Coronary artery (tissue), 2 donors: ENCODE data around the gene TMEM150A.
"Not testable (repeated sequence)": the region's sequence is repeated elsewhere in the genome, so short reads cannot be mapped to it uniquely, and the experiment has no call there.

Source experiments
- DNase-seq: peaks from one replicate; pipeline ENCODE4 v3.0.0-alpha.2; 2017; ENCODE audit warnings: low spot score
- H3K27ac ChIP-seq, 2 donors: fragments of 200-600 bp; sonication (generic); one replicate each; pipeline ENCODE4 v1.5.1; 2016 to 2019
- H3K4me3 ChIP-seq: fragments of 200-600 bp; sonication (generic); 2 replicates; pipeline ENCODE4 v1.5.1; 2016; ENCODE audit warnings: mild to moderate bottlenecking, moderate library complexity
- TF ChIP-seq, protein P1 (sequence below): fragments of 200-600 bp; sonication (generic); IDR thresholded peaks from one replicate; pipeline ENCODE4 v1.5.1; 2019; ENCODE audit warnings: antibody characterized with exemption

TMEM150A gene

DNA sequence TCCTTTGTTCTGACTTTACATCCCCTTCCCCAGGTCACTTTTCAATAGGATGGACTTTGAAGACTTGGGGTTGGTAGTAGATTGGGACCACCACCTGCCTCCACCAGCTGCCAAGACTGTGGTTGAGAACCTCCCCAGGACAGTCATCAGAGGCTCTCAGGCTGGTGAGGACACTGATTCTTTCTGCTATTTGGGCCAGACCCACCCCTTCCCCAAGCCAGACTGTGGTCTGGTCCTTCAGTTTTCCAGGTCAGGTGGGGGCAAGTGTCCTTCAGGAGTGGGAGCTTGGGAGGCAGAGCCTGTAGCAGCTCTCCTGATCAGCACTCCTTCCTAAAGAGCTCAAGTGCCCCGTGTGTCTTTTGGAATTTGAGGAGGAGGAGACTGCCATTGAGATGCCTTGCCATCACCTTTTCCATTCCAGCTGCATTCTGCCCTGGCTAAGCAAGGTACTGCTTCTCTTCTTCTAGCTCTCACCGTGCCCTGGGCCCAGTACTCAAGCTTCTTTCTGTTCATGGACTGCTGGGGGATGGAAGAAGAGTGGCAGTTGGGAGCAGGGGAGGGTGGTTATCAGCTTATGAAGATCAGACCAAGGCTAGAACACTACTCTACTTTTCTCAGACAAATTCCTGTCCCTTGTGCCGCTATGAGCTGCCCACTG lies 5.9 kb downstream of the TMEM150A start:
- TF ChIP-seq, protein P1, sequence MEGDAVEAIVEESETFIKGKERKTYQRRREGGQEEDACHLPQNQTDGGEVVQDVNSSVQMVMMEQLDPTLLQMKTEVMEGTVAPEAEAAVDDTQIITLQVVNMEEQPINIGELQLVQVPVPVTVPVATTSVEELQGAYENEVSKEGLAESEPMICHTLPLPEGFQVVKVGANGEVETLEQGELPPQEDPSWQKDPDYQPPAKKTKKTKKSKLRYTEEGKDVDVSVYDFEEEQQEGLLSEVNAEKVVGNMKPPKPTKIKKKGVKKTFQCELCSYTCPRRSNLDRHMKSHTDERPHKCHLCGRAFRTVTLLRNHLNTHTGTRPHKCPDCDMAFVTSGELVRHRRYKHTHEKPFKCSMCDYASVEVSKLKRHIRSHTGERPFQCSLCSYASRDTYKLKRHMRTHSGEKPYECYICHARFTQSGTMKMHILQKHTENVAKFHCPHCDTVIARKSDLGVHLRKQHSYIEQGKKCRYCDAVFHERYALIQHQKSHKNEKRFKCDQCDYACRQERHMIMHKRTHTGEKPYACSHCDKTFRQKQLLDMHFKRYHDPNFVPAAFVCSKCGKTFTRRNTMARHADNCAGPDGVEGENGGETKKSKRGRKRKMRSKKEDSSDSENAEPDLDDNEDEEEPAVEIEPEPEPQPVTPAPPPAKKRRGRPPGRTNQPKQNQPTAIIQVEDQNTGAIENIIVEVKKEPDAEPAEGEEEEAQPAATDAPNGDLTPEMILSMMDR: no peak
- DNase-seq: no peak
- H3K27ac ChIP-seq: peak overlapping the region; percentile 71 to 96
- peak overlapping the region; percentile 92 for H3K4me3 ChIP-seq

DNA sequence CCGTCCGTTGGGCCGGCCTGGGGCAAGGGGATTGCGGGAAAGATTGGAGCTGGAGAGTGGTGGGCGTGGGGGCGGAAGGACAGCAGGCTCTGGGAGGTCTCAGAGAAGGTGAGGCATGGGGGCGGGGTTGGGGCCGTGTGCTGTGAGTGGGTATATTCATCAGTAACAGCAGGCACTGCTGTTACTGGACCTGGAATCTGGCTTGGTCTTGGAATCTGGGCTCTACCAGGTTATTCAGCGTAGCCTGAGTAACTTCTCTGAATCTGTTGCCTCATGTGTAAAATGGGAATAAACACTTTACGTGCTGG lies 6.5 kb downstream of the TMEM150A start:
- TF ChIP-seq, protein P1: no peak
- H3K27ac ChIP-seq: peak overlapping the region; percentile 71 to 96
- DNase-seq: no peak
- peak overlapping the region; percentile 92 for H3K4me3 ChIP-seq

DNA sequence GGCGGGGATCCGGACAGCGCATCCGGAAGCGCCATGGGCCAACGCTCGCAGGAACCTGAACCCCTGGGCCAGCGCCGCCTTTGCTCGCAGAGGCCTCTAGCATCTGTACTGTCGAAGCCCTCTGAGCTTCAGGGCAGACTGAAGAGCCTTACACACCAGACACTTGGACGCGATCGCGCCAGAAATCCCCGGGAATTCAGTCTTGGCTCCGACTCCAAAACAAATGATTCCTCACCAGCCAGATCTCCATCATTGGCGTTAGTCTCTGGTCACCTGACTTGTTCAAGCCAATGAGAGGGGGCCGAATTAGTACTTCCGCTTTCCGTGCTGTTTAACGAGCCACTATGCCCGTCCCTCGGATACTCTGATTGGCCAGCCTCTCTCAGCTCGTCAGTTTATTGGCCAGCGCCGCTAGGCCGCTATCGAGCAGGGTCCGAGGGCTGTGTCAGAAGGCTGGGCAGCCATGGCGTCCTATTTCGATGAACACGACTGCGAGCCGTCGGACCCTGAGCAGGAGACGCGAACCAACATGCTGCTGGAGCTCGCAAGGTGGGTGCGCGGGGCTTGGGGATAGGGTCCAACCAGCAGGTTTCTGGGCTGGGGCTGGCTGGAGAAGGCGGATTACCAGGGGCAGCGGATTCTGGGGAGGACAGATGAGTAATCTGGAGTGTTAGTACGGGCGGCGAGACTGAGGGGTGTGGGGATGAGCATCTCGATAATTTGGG lies 7.0 kb downstream of the TMEM150A start, which contains the start of gene RNF181:
Gene RNF181 (plus strand): TSS at position 445 of the 725 bp plus-strand sequence. CDS start 19 bp downstream, at position 464.
- peak; percentile 98 for DNase-seq
- H3K27ac ChIP-seq: peak within 1 kb of the TSS; percentile 71 to 96
- peak within 1 kb of the TSS; percentile 92 for H3K4me3 ChIP-seq
- TF ChIP-seq, protein P1: no peak

DNA sequence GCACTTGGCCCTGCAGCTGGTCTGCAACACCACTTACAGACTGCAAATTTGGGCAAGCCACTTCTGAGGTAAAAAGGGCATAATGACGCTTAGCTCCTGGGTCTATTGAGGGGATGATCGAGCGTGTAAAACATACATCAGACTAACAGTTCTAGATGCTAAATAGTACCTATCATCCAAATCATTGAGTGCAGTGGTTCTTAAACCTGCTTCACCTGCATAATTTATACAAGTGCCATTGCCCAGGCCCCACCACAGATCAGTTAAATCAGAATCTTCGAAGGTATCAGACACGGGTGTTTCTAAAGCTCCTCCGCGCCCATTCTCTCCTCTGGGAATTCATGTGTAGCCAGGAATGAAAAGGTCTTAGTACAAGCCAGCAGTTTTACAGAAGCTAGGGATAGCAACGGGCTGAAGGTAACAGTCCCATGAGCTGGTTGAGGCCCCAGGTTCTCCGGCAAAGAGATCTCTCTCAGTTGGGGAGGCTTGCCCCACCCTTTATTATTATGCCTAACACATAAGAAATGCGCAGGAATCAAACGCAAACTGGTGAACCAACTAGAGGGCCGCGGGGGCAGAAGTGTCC lies 7.7 kb downstream of the TMEM150A start:
- TF ChIP-seq, protein P1: no peak

DNA sequence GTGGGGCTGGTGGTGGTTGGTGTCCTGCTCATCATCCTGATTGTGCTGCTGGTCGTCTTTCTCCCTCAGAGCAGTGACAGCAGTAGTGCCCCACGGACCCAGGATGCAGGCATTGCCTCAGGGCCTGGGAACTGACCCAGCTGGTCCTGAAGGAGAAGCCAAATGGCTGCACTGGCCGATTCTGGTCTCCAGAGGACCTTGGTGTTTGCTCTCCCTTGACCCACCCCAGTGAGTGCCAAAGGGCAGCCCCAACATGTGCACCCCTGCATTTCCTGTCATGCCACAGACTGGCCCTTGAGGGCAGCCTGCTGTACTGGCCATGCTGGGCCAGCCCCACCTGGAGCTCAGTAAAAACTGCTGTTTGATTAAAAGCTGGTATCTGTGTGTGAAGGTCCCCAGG lies 9.5 kb downstream of the TMEM150A start:
- Histone ChIP-seq H3K27ac (peak overlapping the region in 1 of 2 donors; percentile 26), H3K4me3 (no peak overlapping the region)
- TF ChIP-seq, protein P1: no peak
- DNase-seq: no peak

More for the DNA sequence above, 7.7 kb downstream of the TMEM150A start:
- no peak for DNase-seq
- H3K27ac ChIP-seq: peak overlapping the region; percentile 71 to 96
- peak overlapping the region; percentile 92 for H3K4me3 ChIP-seq

DNA sequence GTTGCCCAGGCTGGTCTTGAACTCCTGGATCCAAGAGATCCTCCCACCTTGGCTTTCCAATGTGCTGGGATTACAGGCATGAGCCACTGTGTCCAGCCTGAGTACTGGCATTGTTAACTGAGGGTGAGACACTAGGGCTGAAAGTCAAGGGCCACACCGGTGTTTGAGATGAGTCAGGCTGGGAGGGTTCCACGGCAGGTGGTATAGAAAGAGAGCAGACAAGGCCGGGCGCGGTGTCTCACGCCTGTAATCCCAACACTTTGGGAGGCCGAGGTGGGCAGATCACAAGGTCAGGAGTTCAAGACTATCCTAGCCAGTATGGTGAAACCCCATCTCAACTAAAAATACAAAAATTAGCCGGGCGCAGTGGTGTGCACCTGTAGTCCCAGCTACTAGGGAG lies 10.2 kb downstream of the TMEM150A start:
- not testable (repeated sequence) for H3K4me3 ChIP-seq, DNase-seq
- H3K27ac ChIP-seq: peak overlapping the region in 1 of 2 donors; percentile 53

DNA sequence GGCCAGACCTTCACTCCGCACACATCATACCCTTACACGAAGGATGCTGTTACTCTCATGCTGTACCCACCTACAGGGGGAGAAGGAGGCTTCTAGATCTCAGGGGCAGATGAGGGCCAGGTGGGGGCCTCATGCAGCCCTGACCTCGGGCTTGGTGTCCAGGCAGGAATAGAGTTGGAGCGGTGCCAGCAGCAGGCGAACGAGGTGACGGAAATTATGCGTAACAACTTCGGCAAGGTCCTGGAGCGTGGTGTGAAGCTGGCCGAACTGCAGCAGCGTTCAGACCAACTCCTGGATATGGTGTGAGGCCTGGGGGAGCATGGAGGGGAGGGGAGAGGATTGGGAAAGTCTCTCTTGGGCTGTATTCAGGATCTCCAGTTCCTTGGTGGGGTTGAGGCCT lies 10.9 kb downstream of the TMEM150A start:
- no peak for DNase-seq
- H3K4me3 ChIP-seq: no peak overlapping the region
- TF ChIP-seq, protein P1: no peak
- H3K27ac ChIP-seq: peak overlapping the region in 1 of 2 donors; percentile 82
